ENCODE data around the gene RASSF7.
A peak's percentile ranks its signal among the peaks of the same experiment; 100 is the strongest.
"Not testable (repeated sequence)": the region's sequence is repeated elsewhere in the genome, so short reads cannot be mapped to it uniquely, and the experiment has no call there.

RASSF7 gene

GRCh38 chr11:567629-568292 is 7.0 kb downstream of the RASSF7 start:
- peak; percentile 32 for DNase-seq

- peak; percentile 97 for DNase-seq
These were observed 7.8 kb downstream of the RASSF7 start for GRCh38 chr11:568306-569157.

DNA sequence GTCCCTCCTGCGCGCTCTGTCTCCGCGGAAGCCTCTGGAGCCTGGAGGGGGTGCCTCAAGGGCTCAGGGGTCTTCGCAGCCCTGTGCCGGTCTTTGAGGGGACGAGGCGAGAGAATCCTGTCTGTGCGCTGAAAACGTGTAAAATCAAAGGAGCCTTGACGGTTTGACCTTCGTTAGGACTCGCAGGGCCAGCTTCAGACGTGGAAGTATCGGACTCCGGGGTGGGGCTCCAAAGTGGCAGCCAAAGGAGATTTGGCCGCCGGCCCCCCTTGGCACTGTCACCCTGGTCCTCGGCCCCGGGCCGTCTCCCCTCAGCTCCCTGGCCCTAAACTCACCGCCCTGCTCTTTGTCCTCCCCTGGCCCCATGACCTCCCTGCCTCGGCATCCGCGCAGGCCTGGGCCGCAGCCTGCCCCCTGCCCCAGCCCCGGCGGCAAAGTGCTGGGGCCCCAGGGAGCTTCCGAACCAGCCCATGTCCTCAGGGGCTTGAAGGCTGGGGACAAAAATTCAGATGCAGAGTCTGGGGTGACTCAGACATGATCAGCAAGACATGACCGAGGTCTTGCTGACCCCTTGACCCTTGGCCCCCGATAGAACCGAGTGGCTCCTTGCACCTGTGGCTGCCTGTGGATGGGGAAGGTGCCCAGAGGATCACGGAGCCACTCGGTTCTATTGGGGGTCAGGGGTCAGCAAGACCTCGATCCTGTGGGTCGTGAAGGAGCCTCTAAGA is 8.6 kb downstream of the RASSF7 start:
- no peak for DNase-seq

DNA sequence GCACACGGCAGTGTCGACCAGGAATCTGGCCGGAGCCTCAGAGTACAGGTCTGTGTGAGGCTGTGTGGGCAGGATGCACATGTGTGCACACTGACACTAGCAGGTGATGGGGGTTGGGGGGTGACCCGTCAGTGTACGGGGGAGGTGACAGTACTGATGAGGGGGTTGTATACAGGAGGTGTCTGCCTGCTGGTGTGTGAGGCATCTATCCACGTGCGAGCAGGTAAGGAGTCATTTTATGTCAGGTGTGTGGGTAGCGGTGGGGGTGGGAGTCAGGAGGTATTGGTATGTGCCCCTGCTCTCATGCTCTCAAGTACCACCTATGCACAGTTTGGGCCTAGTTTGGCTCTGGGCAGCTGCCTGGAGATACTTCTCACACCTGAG is 11.0 kb downstream of the RASSF7 start:
- no peak for DNase-seq

- DNase-seq, result no peak
These were observed 12.5 kb downstream of the RASSF7 start for GRCh38 chr11:573146-573759.

- DNase-seq, result not testable (repeated sequence)
These were observed 13.3 kb downstream of the RASSF7 start for GRCh38 chr11:574031-574570.

GRCh38 chr11:574632-575312 is 14.0 kb downstream of the RASSF7 start:
- peak; percentile 23 for DNase-seq

GRCh38 chr11:575313-575995 is 14.7 kb downstream of the RASSF7 start:
- no peak for DNase-seq

GRCh38 chr11:575996-576768 is 15.4 kb downstream of the RASSF7 start, which contains the start of gene PHRF1:
PHRF1 (plus strand) TSS chr11:576470; CDS start chr11:581513, 5,043 bp downstream.
- DNase-seq, result peak; percentile 96

DNA sequence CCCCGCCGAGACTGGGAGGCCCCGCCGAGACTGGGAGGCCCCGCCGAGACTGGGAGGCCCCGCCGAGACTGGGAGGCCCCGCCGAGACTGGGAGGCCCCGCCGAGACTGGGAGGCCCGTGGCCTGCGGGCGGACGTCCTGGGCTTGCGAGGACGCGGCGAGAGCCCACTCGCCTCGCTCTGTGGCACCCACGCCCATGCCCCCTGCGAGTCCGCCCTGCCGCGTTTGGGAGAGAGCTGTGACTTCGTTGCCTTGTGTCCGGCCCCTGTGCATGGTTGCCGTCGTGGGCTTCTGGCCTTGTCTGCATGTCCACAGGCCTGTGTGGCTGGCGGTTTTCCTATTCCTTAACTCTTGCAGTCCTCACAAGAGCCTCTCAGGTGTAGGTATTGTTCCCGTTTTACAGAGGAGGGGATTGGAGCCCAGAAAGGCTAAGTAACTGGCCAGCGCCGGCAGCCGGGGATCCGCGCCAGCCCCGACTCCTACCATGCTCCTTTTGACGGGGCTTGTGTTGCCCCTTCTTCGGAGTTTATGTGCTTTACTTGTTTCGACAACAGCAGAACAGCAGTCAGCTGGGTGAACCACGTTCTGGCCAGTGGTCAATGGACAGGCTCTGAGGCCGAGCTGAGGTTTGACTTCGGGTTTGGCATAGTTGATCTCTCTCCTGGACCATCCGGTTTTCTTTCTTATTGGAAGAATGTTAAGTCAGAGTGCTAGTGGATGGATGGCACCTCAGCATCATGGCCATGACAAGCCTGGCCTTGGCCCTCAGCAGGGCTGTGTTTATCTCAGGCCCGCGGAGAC is 16.2 kb downstream of the RASSF7 start:
- DNase-seq, result peak; percentile 30

DNA sequence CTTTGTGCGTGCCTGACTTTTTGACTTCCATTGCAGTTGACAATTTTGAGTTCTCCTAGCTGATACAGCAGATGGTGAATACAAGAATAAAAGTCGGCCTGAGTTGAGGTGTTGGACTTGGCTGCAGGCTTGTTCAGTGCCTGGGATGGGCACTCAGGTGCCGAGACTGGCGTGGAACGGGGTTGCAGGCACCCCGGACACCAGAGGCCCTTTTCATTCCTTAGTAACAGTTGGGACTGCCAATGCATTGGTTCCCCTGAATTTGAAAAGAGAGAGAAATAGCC is 16.8 kb downstream of the RASSF7 start:
- no peak for DNase-seq

GRCh38 chr11:578276-579035 is 17.7 kb downstream of the RASSF7 start:
- no peak for DNase-seq

DNA sequence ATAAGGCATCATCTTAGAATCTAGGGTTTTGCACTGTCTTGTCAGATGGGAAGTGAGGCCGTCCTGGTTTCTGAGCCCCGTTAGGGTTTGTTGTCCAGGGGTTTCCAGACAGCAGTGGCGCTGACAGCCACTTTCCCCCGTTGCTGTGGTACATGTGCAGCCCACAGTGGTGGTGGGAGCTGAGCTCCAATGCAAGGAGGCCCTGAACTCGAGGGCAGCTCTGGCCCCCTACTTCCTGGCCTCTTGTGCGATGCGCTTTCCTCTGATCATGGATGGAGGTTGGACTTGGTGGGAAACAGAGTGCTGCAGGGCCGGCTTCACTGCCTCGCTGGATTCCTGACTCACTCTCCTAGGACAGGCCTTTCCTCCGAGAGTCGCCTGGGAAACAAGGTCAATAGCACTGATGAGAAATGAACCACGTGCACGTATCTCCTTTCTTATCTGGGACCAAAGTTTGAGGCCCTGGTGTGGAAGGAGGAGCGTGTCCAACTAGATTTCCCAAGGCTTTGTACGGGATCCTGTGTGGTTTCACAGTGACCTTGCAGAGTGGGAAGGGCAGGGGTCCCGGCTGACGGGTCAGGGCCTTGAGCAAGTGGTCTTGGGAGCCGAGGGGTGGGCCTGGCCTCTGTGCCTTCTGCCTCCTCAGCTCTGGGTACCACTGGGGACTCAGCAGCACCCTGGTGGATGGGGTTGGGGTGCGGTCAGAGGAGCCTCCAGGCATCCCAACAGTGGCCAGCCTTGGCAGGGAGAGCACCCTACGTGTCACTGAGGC is 19.2 kb downstream of the RASSF7 start:
- no peak for DNase-seq

DNA sequence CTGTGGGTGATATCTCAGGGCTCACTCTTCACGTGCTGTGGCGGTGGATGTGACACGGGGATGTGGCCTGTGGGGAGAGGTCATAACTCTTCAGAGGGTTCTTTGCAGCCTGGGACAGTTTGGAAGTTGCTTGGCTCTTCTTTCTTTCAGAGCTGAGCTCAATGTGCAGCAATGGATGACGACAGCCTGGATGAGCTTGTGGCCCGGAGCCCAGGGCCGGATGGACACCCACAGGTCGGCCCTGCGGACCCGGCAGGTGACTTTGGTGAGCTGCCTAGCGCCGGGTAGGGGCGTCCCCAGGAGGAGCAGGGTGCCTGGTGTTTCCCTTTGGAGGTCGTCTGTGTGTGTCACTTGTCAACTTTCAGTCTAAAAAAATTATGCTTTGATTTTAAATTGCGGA is 20.6 kb downstream of the RASSF7 start:
- no peak for DNase-seq

- DNase-seq, result no peak
These were observed 21.0 kb downstream of the RASSF7 start for GRCh38 chr11:581752-582151.

DNA sequence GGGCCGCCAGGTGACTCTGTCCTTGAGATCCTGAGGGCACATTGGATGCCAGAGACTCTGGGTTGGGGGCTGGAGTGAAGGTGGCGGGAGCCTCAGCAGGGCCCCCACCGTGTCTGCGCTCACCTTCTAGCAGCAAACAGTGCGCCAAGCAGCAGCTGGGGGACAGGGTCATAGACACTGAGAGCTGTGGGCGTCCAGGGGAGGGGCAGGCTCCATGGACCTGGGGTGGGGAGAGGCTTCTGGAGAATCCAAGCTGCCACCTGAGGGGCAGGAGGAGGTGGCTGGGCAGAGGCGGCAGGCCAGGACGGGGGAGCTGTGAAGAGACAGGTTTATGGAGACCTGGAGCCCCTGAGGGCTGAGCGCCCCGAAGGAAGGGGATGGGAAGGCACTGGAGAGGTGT is 23.5 kb downstream of the RASSF7 start:
- no peak for DNase-seq

GRCh38 chr11:586376-587316 is 25.9 kb downstream of the RASSF7 start:
- no peak for DNase-seq
